HEK293 (cell line): ENCODE measurements around the gene CACNG3.

Source experiments
- CTCF ChIA-PET: fragments of 350-600 bp; formaldehyde crosslinking; extraction: SDS; loops from one replicate; lab custom pipeline; 2021; ENCODE audit warnings: antibody characterized with exemption; lab: Yijun Ruan, JAX
- POLR2A ChIA-PET: fragments of 300-600 bp; formaldehyde crosslinking; extraction: SDS; loops from one replicate; lab custom pipeline; 2020; ENCODE audit warnings: antibody characterized with exemption, inconsistent platforms; lab: Yijun Ruan, JAX
- H3K27ac ChIP-seq: fragments of 200-500 bp; sonication (Bioruptor generic); 2 replicates; pipeline ENCODE4 v1.5.1; 2014; ENCODE audit warnings: low read depth, low read length, control low read depth, inconsistent platforms; ENCODE audit errors: extremely low read depth
- H3K36me3 ChIP-seq, 2 experiments: fragments of 200-500 bp in 1 of 2; sonication (Bioruptor generic) in 1 of 2; 1 replicate in 1 of 2; 2 replicates in 1 of 2; pipeline ENCODE4 v1.5.1; 2014 to 2017; ENCODE audit warnings: inconsistent platforms in 2 of 2, low read length in 2 of 2; ENCODE audit not compliant: control insufficient read depth in 2 of 2, insufficient read depth in 1 of 2
- H3K4me1 ChIP-seq: fragments of 200-500 bp; sonication (Bioruptor generic); 2 replicates; pipeline ENCODE4 v1.5.1; 2014; ENCODE audit warnings: mild to moderate bottlenecking, low read length, inconsistent platforms; ENCODE audit not compliant: control insufficient read depth, insufficient read depth
- H3K4me3 ChIP-seq: 2 replicates; pipeline ENCODE4 v1.5.1; 2011; ENCODE audit warnings: low read depth, mild to moderate bottlenecking, control low read depth, low read length, moderate library complexity
- H3K9me3 ChIP-seq: fragments of 200-500 bp; sonication (Bioruptor generic); 2 replicates; pipeline ENCODE4 v1.5.1; 2014; ENCODE audit warnings: low read depth, low read length, inconsistent platforms; ENCODE audit not compliant: control insufficient read depth, insufficient read depth
- EGR2 ChIP-seq: fragments of 450-650 bp; formaldehyde crosslinking; IDR thresholded peaks from 2 replicates; pipeline ENCODE4 v1.5.1; 2016; ENCODE audit warnings: low read depth, missing biosample characterization, missing genetic modification characterization
- GLI2 ChIP-seq: fragments of 450-650 bp; formaldehyde crosslinking; IDR thresholded peaks from 2 replicates; pipeline ENCODE4; 2017; ENCODE audit warnings: missing biosample characterization, missing genetic modification characterization, low read depth, borderline replicate concordance
- GLIS2 ChIP-seq: fragments of 450-650 bp; formaldehyde crosslinking; IDR thresholded peaks from 2 replicates; pipeline ENCODE4 v1.5.1; 2016; ENCODE audit warnings: missing biosample characterization, missing genetic modification characterization
- WT1 ChIP-seq: fragments of 450-650 bp; formaldehyde crosslinking; IDR thresholded peaks from 2 replicates; pipeline ENCODE4 v1.5.1; 2016; ENCODE audit warnings: missing biosample characterization, missing genetic modification characterization
- ZBTB10 ChIP-seq: fragments of 450-650 bp; formaldehyde crosslinking; IDR thresholded peaks from 2 replicates; pipeline ENCODE4 v1.5.1; 2016; ENCODE audit warnings: missing biosample characterization, missing genetic modification characterization
- ZNF214 ChIP-seq: fragments of 450-650 bp; formaldehyde crosslinking; IDR thresholded peaks from 2 replicates; pipeline ENCODE4 v1.5.1; 2017; ENCODE audit warnings: missing biosample characterization, mild to moderate bottlenecking, missing genetic modification characterization, borderline replicate concordance
- ZNF24 ChIP-seq: fragments of 450-650 bp; formaldehyde crosslinking; IDR thresholded peaks from 2 replicates; pipeline ENCODE4 v1.5.1; 2016; ENCODE audit warnings: missing biosample characterization, missing genetic modification characterization
- ZNF292 ChIP-seq: fragments of 450-650 bp; formaldehyde crosslinking; IDR thresholded peaks from 2 replicates; pipeline ENCODE4 v1.5.1; 2016; ENCODE audit warnings: low read depth, missing biosample characterization, missing genetic modification characterization, borderline replicate concordance
- ZNF302 ChIP-seq: fragments of 450-650 bp; formaldehyde crosslinking; IDR thresholded peaks from 2 replicates; pipeline ENCODE4 v1.5.1; 2016; ENCODE audit warnings: missing biosample characterization, missing genetic modification characterization, low read depth
- ZNF341 ChIP-seq: fragments of 450-650 bp; formaldehyde crosslinking; IDR thresholded peaks from 2 replicates; pipeline ENCODE4; 2016; ENCODE audit warnings: low read depth, missing biosample characterization, missing genetic modification characterization
- ZNF449 ChIP-seq: fragments of 450-650 bp; formaldehyde crosslinking; IDR thresholded peaks from 2 replicates; pipeline ENCODE4 v1.5.1; 2017; ENCODE audit warnings: missing biosample characterization, mild to moderate bottlenecking, missing genetic modification characterization, moderate library complexity
- ZNF488 ChIP-seq: fragments of 450-650 bp; formaldehyde crosslinking; IDR thresholded peaks from 2 replicates; pipeline ENCODE4 v1.5.1; 2016; ENCODE audit warnings: missing biosample characterization, missing genetic modification characterization
- ZNF580 ChIP-seq: fragments of 450-650 bp; formaldehyde crosslinking; IDR thresholded peaks from 2 replicates; pipeline ENCODE4 v1.5.1; 2016; ENCODE audit warnings: missing biosample characterization, missing genetic modification characterization
- ZNF654 ChIP-seq: fragments of 450-650 bp; formaldehyde crosslinking; IDR thresholded peaks from 2 replicates; pipeline ENCODE4 v1.5.1; 2016; ENCODE audit warnings: low read depth, missing biosample characterization, missing genetic modification characterization
- ZNF658 ChIP-seq: fragments of 450-650 bp; formaldehyde crosslinking; IDR thresholded peaks from 2 replicates; pipeline ENCODE4; 2016; ENCODE audit warnings: missing biosample characterization, missing genetic modification characterization
- ZNF660 ChIP-seq: fragments of 450-650 bp; IDR thresholded peaks from 2 replicates; pipeline ENCODE4 v1.5.1; 2018; ENCODE audit warnings: missing biosample characterization, mild to moderate bottlenecking, missing genetic modification characterization
- ZNF777 ChIP-seq: fragments of 450-650 bp; formaldehyde crosslinking; IDR thresholded peaks from 2 replicates; pipeline ENCODE4 v1.5.1; 2017; ENCODE audit warnings: missing biosample characterization, missing genetic modification characterization, borderline replicate concordance
- ZNF791 ChIP-seq: fragments of 450-650 bp; formaldehyde crosslinking; IDR thresholded peaks from 2 replicates; pipeline ENCODE4 v1.5.1; 2016; ENCODE audit warnings: missing biosample characterization, missing genetic modification characterization
- ZNF830 ChIP-seq: fragments of 450-650 bp; IDR thresholded peaks from 2 replicates; pipeline ENCODE4 v1.5.0; 2018; ENCODE audit warnings: missing biosample characterization, missing genetic modification characterization, low read depth, mild to moderate bottlenecking, moderate library complexity

The CACNG3 gene

GRCh38 chr16:24349320-24349719 is 93.2 kb downstream of the CACNG3 start (continued):
- TF ChIP-seq ZNF214 (tag by site-specific recombination) (no peak), ZNF658 (tag by site-specific recombination) (no peak), GLI2 (no peak)
- TF ChIP-seq, all 188 proteins: peak for 0

GRCh38 chr16:24352746-24353145 is 96.6 kb downstream of the CACNG3 start:
- Histone ChIP-seq H3K4me1 (no peaks in the 10 kb centered on the region), H3K9me3 (no peaks in the 10 kb centered on the region), H3K4me3 (no peak overlapping the region), H3K36me3 (no peaks in the 10 kb centered on the region), H3K27ac (no peak overlapping the region)
- TF ChIP-seq WT1 (tag by site-specific recombination) (no peak), ZNF341 (tag by site-specific recombination) (no peak), EGR2 (tag by site-specific recombination) (no peak), ZNF302 (tag by site-specific recombination) (no peak), ZNF791 (tag by site-specific recombination) (no peak), ZNF654 (tag by site-specific recombination) (no peak), ZNF777 (no peak), ZNF830 (no peak), ZNF449 (tag by site-specific recombination) (no peak), ZNF24 (tag by site-specific recombination) (no peak)
- ChIA-PET POLR2A (no interaction called here), CTCF (interaction anchor here (0.6 kb wide), 1 partner anchor 9 kb away, joined by 3 read pairs; no protein-coding TSS in a partner anchor)

GRCh38 chr16:24353622-24354021 is 97.5 kb downstream of the CACNG3 start:
- H3K4me1 ChIP-seq, result no peaks in the 10 kb centered on the region
- ChIA-PET POLR2A (no interaction called here), CTCF (no interaction called here)
- no peaks in the 10 kb centered on the region for H3K9me3 ChIP-seq
- no peaks in the 10 kb centered on the region for H3K36me3 ChIP-seq
- no peak overlapping the region for H3K4me3 ChIP-seq
- TF ChIP-seq ZNF580 (tag by site-specific recombination) (no peak), ZNF660 (tag by site-specific recombination) (no peak), ZNF292 (tag by site-specific recombination) (no peak), ZNF488 (tag by site-specific recombination) (no peak), ZBTB10 (tag by site-specific recombination) (no peak), ZNF341 (tag by site-specific recombination) (no peak), GLIS2 (tag by site-specific recombination) (no peak)
- H3K27ac ChIP-seq, result no peak overlapping the region
